Choroid plexus epithelial cell (primary cell): Measurements from ENCODE around the gene CDK14.
A peak's percentile ranks its signal among the peaks of the same experiment; 100 is the strongest.
"Not testable (repeated sequence)": the region's sequence is repeated elsewhere in the genome, so short reads cannot be mapped to it uniquely, and the experiment has no call there.

Experiments used
- DNase-seq: peaks from one replicate; pipeline ENCODE4 v3.0.0-alpha.2; 2010; ENCODE audit warnings: low read depth
- H3K4me3 ChIP-seq: 2 replicates; pipeline ENCODE4 v1.5.1; 2011; ENCODE audit warnings: low read depth, mild to moderate bottlenecking, control low read depth, low read length, moderate library complexity
- CTCF ChIP-seq: conservative IDR thresholded peaks from 2 replicates; pipeline ENCODE4 v1.5.1; 2011; ENCODE audit warnings: low read depth, mild to moderate bottlenecking, control low read depth, inconsistent platforms, low read length, moderate library complexity

CDK14 gene

DNA sequence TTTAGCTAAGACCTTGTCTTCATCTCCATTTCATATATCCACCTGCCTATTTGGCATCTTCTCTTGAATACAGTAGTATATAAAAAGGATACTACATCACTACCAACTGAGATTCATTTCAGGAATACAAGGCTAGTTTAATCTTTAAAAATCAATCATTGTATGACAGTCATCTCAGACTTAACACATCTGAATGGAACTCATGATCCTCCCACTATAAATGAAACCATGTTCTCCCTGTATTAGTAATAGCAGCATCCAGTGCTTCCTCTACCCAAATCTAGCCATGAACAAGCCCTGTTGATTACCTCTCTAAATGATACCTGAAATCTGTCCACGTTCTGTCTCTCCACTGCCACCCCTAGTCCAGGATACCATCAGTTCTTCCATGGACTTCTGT, 196.2 kb downstream of the CDK14 start:
- H3K4me3 ChIP-seq = no peak overlapping the region
- no peak for TF ChIP-seq CTCF
- DNase-seq = no peak

- H3K4me3 ChIP-seq, DNase-seq: not testable (repeated sequence)
Observed at GRCh38 chr7:90794234-90794633, 198.1 kb downstream of the CDK14 start.

DNA sequence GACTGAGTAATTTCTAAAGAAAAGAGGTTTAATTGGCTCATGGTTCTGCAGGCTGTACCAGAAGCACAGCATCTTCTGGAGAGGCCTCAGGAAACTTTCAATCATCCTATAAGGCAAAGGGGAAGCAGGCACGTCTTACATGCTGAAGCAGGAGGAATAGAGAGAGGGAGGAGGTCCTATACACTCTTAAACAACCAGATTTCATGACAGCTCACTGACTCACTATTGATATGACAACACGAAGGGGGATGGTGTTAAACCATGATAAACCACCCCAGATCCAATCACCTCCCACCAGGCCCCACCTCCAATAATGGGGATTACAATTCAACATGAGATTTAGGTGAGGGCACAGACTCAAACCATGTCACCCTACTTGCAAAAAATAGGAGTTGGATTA, 201.5 kb downstream of the CDK14 start:
- H3K4me3 ChIP-seq = no peak overlapping the region
- TF ChIP-seq CTCF = no peak
- no peak for DNase-seq

GRCh38 chr7:90804370-90804769, 208.2 kb downstream of the CDK14 start:
- DNase-seq = peak; percentile 56
- TF ChIP-seq CTCF = no peak
- H3K4me3 ChIP-seq = no peak overlapping the region

- H3K4me3 ChIP-seq, DNase-seq: not testable (repeated sequence)
Observed at GRCh38 chr7:90815552-90815951, 219.4 kb downstream of the CDK14 start.

GRCh38 chr7:90816511-90817142, 220.5 kb downstream of the CDK14 start:
- peak overlapping the region; percentile 18 for H3K4me3 ChIP-seq
- peak; percentile 98 for DNase-seq
- no peak for TF ChIP-seq CTCF

GRCh38 chr7:90817151-90817550, 221.0 kb downstream of the CDK14 start:
- no peak for DNase-seq
- TF ChIP-seq CTCF = no peak
- no peak overlapping the region for H3K4me3 ChIP-seq

DNA sequence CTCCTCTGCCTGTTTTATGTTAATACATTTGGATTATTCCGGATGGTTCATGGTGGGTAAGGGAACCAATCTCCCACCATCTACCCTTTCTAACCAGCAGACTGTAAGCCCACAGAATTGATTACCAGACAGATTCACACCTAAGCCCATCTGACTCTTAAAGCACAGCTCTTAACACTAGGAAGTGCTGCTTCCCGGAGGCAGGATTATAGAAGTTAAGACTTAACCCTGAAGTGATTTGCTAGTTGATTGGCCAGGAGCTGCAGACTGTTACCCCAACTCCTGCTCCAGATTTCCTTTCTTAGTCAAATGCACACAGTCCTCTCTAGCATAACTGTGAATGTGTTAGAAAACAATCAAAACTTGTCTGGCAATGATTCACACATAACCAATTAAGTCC, 221.7 kb downstream of the CDK14 start:
- DNase-seq = no peak
- no peak overlapping the region for H3K4me3 ChIP-seq
- TF ChIP-seq CTCF = no peak
